ENCODE measurements around the gene MMEL1. TPM values are rescaled to one million over a fixed set of nuclear protein-coding genes. Genes with fewer than 3 reads are reported as not detected.

MMEL1 gene
- total and polyA plus RNA-seq, 2 of the 13 experiments (the other 11 are each of a cell fraction or from before 2014, with no cell fraction given) = 0.48 TPM; not detected in 1

GRCh38 chr1:2555634-2556276 is 77.1 kb downstream of the MMEL1 start (continued):
- TF ChIP-seq, protein P1, sequence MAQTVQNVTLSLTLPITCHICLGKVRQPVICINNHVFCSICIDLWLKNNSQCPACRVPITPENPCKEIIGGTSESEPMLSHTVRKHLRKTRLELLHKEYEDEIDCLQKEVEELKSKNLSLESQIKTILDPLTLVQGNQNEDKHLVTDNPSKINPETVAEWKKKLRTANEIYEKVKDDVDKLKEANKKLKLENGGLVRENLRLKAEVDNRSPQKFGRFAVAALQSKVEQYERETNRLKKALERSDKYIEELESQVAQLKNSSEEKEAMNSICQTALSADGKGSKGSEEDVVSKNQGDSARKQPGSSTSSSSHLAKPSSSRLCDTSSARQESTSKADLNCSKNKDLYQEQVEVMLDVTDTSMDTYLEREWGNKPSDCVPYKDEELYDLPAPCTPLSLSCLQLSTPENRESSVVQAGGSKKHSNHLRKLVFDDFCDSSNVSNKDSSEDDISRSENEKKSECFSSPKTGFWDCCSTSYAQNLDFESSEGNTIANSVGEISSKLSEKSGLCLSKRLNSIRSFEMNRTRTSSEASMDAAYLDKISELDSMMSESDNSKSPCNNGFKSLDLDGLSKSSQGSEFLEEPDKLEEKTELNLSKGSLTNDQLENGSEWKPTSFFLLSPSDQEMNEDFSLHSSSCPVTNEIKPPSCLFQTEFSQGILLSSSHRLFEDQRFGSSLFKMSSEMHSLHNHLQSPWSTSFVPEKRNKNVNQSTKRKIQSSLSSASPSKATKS (CRISPR knock-in tag; IDR thresholded peaks at IDR 0.05) = no peak
- TF ChIP-seq ZNF562 (CRISPR knock-in tag; IDR thresholded peaks at IDR 0.05; ENCODE audit: borderline replicate concordance) (no peak), TIGD3 (CRISPR knock-in tag; IDR thresholded peaks at IDR 0.05; ENCODE audit: borderline replicate concordance) (no peak), ZNF574 (CRISPR knock-in tag; IDR thresholded peaks at IDR 0.05) (peak; percentile 25), ZFP82 (CRISPR knock-in tag; IDR thresholded peaks at IDR 0.05; ENCODE audit: borderline replicate concordance) (no peak), ZNF781 (CRISPR knock-in tag; IDR thresholded peaks at IDR 0.05; ENCODE audit: borderline replicate concordance, not compliant biosample characterization) (no peak), ZNF460 (CRISPR knock-in tag; IDR thresholded peaks at IDR 0.05; ENCODE audit: borderline replicate concordance) (no peak), ZNF891 (CRISPR knock-in tag; IDR thresholded peaks at IDR 0.05) (no peak), BCLAF1 (IDR thresholded peaks at IDR 0.05) (no peak), ZMAT5 (CRISPR knock-in tag; IDR thresholded peaks at IDR 0.05; ENCODE audit: borderline replicate concordance, low read depth) (no peak), ZNF235 (CRISPR knock-in tag; IDR thresholded peaks at IDR 0.05; ENCODE audit: borderline replicate concordance) (no peak), ZNF124 (CRISPR knock-in tag; IDR thresholded peaks at IDR 0.05) (no peak), KDM4B (CRISPR knock-in tag; IDR thresholded peaks at IDR 0.05) (0 out of 2 replicates have a peak, but pooled peaks have one; percentile 42), ZNF331 (CRISPR knock-in tag; IDR thresholded peaks at IDR 0.05) (no peak), ZNF260 (CRISPR knock-in tag; IDR thresholded peaks at IDR 0.05; ENCODE audit: borderline replicate concordance, low read depth) (no peak), ZC3H13 (CRISPR knock-in tag; IDR thresholded peaks at IDR 0.05) (no peak; the same call in 1 of the 2 replicates), MTERF4 (CRISPR knock-in tag; IDR thresholded peaks at IDR 0.05) (peak; percentile 76; the same call in 1 of the 2 replicates), FOXK2 (IDR thresholded peaks at IDR 0.05) (no peak)

All from HepG2 (cell line).